Epithelial cell of prostate (primary cell): Measurements from ENCODE around the gene AIF1.

Source experiments
- DNase-seq: peaks from one replicate; pipeline ENCODE4 v3.0.0-alpha.2; 2011; ENCODE audit warnings: low read depth, low spot score
- H3K27ac ChIP-seq: fragments of 450-650 bp; 2 replicates; pipeline ENCODE4 v1.5.1; 2017; ENCODE audit warnings: mild to moderate bottlenecking

Gene AIF1

DNA sequence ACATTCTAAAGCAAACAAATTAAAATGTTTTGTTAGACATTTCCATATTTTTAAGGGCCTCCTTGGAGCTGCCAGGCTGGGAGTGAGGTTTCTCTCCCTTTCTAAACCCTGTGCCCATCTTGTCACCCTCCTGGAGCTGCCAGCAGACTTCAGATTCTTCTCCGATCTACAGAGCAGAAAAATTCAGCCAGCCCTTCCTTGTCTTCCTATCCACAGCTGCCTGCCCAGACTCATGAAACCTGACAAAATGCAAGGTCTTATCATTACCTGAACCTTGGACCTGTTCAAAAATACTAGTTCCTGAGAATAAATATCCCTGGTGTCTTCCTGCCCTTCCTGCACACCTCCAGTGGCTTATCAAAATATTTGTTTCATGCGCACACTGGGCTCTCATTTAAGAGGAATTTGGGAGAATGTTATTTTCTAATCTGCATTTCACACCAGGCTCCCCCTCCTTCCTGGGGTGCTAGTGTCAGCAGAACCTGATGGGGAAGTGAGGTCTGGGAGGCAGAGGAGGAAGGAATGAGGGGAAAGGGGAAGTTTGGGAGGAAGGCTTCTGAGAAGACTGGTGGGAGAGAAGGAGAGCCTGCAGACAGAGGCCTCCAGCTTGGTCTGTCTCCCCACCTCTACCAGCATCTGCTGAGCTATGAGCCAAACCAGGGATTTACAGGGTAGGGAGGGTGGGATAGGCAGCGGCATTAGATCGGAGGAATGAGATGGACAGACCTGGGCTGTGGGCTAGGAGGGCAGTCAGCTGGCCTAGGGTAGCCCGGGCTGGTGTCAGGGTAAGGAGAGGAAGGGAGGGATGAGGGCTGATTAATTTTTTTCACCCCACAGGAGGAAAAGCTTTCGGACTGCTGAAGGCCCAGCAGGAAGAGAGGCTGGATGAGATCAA lies at the start of gene AIF1:
Gene AIF1 (plus strand): TSS at position 551 of the 895 bp plus-strand sequence. CDS start 96 bp downstream, at position 647.
- DNase-seq, result no peak
- no peak within 1 kb of the TSS for H3K27ac ChIP-seq

DNA sequence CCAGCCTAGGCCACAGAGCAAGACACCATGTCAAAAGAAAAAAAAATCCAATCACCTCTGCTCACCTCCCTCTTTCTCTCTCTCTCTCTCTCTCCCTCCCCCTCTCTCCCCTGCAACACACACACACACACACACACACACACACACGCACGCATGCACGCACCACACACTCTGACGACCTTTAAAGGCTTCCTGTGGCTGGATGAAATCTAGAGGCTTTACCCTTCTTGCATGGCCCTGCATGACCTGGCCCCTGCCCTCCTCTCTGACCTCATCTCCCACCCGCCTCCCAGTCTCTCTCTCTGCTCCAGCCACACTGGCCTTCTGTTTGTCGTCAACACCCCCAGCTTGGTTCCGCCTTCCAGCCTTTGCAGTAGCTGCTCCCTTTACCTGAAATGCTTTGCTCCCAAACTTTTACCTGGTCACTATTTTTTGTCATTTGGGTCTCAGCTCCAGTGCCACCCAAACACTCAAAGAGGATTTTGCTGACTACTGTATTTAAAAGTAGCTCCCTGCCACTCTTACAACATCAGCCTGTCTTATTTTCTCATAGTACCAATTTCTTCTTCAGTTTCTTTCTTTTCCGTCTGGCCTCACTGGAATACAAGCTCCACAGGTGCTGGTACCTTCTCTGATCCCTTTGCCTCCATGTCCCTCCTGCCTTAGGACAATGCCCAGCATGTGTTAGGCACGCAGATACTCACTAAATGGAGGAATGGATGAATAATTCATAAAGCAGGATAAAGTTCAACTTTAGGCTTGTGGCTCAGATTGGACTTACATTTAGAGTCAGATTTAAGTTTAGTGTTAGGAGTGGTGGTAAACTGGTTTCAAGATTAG lies 47.3 kb upstream of the AIF1 start:
- DNase-seq, result no peak
- no peak overlapping the region for H3K27ac ChIP-seq

DNA sequence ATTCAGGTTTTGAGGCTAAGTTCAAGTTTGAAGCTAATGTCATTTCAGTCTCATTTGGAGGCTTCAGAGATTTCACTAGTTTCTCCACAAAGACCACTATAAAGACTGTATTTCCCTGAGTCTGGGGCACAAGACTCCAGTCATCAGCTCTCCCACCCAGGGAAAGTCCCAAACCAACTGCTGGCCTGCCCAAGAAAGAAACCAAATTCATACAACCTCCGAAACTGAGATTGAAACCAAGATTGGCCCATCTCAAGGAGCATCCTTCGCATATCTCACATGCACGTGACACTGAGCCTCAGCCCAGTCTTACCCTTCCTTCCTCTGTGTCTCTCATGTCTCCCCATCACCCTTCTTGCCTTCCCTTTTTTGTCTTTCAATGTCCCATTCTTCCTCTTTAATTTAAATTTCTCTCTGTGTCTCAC lies 46.5 kb upstream of the AIF1 start:
- DNase-seq, result no peak
- H3K27ac ChIP-seq, result no peak overlapping the region

DNA sequence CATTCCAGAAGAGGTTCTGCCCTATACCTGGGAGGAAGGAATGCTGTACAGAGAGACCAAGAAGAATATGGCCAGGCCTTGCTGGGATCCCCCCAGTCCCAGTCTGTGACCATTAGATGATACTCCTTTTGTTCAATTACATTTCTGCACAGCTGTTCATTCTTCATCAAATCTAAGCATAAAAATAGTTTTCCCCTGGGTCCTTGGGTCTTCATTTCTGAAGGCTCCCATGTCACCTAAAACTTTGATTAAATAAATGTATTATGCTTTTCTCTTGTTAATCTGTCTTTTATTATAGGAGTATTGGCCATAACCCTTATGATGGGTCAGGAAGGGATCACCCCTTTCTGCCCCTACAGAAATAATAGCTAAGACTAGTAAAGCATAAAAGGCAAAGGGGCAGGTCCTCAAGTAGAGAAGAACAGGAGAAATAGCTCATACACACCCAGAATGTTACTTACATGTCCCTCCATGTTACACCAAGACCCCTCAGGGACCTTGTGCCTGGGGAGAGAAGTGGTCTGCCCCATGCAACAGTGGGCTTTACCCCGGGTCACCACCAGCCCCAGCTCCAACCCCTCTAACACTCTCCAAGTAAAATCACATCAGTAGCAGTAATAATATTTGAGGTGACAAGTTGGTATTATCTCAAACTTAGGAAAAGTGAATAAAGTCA lies 45.0 kb upstream of the AIF1 start:
- no peak for DNase-seq
- H3K27ac ChIP-seq, result no peak overlapping the region

DNA sequence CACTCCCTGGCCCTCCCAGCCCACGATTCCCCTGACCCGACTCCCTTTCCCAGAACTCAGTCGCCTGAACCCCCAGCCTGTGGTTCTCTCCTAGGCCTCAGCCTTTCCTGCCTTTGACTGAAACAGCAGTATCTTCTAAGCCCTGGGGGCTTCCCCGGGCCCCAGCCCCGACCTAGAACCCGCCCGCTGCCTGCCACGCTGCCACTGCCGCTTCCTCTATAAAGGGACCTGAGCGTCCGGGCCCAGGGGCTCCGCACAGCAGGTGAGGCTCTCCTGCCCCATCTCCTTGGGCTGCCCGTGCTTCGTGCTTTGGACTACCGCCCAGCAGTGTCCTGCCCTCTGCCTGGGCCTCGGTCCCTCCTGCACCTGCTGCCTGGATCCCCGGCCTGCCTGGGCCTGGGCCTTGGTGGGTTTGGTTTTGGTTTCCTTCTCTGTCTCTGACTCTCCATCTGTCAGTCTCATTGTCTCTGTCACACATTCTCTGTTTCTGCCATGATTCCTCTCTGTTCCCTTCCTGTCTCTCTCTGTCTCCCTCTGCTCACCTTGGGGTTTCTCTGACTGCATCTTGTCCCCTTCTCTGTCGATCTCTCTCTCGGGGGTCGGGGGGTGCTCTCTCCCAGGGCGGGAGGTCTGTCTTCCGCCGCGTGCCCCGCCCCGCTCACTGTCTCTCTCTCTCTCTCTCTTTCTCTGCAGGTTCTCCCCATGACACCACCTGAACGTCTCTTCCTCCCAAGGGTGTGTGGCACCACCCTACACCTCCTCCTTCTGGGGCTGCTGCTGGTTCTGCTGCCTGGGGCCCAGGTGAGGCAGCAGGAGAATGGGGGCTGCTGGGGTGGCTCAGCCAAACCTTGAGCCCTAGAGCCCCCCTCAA lies 42.8 kb upstream of the AIF1 start, which contains the start of gene LTA:
Gene LTA (plus strand): TSS at position 249 of the 871 bp plus-strand sequence. CDS start 454 bp downstream, at position 703.
- no peak for DNase-seq
- H3K27ac ChIP-seq, result no peak within 1 kb of the TSS

DNA sequence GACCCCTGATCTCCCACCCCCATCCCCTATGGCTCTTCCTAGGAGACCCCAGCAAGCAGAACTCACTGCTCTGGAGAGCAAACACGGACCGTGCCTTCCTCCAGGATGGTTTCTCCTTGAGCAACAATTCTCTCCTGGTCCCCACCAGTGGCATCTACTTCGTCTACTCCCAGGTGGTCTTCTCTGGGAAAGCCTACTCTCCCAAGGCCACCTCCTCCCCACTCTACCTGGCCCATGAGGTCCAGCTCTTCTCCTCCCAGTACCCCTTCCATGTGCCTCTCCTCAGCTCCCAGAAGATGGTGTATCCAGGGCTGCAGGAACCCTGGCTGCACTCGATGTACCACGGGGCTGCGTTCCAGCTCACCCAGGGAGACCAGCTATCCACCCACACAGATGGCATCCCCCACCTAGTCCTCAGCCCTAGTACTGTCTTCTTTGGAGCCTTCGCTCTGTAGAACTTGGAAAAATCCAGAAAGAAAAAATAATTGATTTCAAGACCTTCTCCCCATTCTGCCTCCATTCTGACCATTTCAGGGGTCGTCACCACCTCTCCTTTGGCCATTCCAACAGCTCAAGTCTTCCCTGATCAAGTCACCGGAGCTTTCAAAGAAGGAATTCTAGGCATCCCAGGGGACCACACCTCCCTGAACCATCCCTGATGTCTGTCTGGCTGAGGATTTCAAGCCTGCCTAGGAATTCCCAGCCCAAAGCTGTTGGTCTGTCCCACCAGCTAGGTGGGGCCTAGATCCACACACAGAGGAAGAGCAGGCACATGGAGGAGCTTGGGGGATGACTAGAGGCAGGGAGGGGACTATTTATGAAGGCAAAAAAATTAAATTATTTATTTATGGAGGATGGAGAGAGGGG lies 41.6 kb upstream of the AIF1 start:
- H3K27ac ChIP-seq, result no peak overlapping the region
- DNase-seq, result no peak

DNA sequence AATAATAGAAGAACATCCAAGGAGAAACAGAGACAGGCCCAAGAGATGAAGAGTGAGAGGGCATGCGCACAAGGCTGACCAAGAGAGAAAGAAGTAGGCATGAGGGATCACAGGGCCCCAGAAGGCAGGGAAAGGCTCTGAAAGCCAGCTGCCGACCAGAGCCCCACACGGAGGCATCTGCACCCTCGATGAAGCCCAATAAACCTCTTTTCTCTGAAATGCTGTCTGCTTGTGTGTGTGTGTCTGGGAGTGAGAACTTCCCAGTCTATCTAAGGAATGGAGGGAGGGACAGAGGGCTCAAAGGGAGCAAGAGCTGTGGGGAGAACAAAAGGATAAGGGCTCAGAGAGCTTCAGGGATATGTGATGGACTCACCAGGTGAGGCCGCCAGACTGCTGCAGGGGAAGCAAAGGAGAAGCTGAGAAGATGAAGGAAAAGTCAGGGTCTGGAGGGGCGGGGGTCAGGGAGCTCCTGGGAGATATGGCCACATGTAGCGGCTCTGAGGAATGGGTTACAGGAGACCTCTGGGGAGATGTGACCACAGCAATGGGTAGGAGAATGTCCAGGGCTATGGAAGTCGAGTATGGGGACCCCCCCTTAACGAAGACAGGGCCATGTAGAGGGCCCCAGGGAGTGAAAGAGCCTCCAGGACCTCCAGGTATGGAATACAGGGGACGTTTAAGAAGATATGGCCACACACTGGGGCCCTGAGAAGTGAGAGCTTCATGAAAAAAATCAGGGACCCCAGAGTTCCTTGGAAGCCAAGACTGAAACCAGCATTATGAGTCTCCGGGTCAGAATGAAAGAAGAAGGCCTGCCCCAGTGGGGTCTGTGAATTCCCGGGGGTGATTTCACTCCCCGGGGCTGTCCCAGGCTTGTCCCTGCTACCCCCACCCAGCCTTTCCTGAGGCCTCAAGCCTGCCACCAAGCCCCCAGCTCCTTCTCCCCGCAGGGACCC lies 40.6 kb upstream of the AIF1 start:
- no peak for DNase-seq
- H3K27ac ChIP-seq, result no peak overlapping the region

DNA sequence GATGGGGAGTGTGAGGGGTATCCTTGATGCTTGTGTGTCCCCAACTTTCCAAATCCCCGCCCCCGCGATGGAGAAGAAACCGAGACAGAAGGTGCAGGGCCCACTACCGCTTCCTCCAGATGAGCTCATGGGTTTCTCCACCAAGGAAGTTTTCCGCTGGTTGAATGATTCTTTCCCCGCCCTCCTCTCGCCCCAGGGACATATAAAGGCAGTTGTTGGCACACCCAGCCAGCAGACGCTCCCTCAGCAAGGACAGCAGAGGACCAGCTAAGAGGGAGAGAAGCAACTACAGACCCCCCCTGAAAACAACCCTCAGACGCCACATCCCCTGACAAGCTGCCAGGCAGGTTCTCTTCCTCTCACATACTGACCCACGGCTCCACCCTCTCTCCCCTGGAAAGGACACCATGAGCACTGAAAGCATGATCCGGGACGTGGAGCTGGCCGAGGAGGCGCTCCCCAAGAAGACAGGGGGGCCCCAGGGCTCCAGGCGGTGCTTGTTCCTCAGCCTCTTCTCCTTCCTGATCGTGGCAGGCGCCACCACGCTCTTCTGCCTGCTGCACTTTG lies 39.6 kb upstream of the AIF1 start, which contains the start of gene TNF:
Gene TNF (plus strand): TSS at position 231 of the 567 bp plus-strand sequence. CDS start 177 bp downstream, at position 408.
- H3K27ac ChIP-seq, result no peak within 1 kb of the TSS
- no peak for DNase-seq

DNA sequence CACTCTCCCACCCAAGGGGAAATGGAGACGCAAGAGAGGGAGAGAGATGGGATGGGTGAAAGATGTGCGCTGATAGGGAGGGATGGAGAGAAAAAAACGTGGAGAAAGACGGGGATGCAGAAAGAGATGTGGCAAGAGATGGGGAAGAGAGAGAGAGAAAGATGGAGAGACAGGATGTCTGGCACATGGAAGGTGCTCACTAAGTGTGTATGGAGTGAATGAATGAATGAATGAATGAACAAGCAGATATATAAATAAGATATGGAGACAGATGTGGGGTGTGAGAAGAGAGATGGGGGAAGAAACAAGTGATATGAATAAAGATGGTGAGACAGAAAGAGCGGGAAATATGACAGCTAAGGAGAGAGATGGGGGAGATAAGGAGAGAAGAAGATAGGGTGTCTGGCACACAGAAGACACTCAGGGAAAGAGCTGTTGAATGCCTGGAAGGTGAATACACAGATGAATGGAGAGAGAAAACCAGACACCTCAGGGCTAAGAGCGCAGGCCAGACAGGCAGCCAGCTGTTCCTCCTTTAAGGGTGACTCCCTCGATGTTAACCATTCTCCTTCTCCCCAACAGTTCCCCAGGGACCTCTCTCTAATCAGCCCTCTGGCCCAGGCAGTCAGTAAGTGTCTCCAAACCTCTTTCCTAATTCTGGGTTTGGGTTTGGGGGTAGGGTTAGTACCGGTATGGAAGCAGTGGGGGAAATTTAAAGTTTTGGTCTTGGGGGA lies 38.9 kb upstream of the AIF1 start:
- H3K27ac ChIP-seq, result no peak overlapping the region
- DNase-seq, result no peak

DNA sequence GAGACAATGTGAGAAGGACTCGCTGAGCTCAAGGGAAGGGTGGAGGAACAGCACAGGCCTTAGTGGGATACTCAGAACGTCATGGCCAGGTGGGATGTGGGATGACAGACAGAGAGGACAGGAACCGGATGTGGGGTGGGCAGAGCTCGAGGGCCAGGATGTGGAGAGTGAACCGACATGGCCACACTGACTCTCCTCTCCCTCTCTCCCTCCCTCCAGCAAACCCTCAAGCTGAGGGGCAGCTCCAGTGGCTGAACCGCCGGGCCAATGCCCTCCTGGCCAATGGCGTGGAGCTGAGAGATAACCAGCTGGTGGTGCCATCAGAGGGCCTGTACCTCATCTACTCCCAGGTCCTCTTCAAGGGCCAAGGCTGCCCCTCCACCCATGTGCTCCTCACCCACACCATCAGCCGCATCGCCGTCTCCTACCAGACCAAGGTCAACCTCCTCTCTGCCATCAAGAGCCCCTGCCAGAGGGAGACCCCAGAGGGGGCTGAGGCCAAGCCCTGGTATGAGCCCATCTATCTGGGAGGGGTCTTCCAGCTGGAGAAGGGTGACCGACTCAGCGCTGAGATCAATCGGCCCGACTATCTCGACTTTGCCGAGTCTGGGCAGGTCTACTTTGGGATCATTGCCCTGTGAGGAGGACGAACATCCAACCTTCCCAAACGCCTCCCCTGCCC lies 38.0 kb upstream of the AIF1 start:
- no peak overlapping the region for H3K27ac ChIP-seq

DNA sequence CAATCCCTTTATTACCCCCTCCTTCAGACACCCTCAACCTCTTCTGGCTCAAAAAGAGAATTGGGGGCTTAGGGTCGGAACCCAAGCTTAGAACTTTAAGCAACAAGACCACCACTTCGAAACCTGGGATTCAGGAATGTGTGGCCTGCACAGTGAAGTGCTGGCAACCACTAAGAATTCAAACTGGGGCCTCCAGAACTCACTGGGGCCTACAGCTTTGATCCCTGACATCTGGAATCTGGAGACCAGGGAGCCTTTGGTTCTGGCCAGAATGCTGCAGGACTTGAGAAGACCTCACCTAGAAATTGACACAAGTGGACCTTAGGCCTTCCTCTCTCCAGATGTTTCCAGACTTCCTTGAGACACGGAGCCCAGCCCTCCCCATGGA lies 37.5 kb upstream of the AIF1 start:
- no peak for DNase-seq

More for the DNA sequence above, 38.0 kb upstream of the AIF1 start:
- no peak for DNase-seq

DNA sequence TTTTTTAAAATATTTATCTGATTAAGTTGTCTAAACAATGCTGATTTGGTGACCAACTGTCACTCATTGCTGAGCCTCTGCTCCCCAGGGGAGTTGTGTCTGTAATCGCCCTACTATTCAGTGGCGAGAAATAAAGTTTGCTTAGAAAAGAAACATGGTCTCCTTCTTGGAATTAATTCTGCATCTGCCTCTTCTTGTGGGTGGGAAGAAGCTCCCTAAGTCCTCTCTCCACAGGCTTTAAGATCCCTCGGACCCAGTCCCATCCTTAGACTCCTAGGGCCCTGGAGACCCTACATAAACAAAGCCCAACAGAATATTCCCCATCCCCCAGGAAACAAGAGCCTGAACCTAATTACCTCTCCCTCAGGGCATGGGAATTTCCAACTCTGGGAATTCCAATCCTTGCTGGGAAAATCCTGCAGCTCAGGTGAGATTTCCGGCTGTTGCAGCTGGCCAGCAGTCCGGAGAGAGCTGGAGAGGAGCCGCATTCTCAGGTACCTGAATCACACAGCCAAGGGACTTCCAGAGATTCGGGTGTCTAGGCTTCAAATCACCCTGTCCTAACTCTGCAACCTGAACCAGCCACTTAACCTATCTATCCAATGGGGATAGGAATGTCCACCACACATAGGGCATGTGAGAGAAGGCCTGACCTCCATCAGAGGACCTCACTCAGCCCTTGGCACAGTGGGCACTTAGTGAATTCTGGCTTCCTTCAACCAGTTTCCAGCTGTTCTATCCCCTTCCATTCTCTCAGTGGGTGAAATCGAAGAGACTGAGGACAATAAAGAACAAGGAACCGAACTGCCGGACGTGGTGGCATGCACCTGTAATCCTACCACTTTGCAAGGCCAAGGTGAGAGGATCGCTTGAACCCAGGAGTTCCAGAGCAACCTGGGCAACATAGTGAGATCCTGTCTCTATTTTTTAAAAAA lies 36.6 kb upstream of the AIF1 start:
- DNase-seq, result no peak
- H3K27ac ChIP-seq, result no peak overlapping the region

More for the DNA sequence above, 37.5 kb upstream of the AIF1 start:
- H3K27ac ChIP-seq, result no peak overlapping the region

DNA sequence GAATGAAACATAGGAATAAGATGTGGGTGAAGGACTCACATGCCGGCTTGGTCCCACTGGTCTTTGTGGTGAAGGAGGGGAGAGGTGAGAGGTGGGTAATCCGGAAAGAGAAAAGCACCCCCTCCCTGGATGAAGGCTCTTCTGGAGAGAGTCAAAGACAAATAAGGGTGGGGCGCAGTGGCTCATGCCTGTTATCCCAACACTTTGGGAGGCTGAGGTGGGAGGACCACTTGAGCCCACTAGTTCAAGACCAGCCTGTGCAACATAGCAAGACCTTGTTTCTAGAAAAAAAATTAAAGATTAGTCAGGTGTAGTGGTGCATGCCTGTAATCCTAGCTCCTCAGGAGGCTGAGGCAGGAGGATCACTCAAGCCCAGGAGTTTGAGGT lies 35.9 kb upstream of the AIF1 start:
- H3K27ac ChIP-seq, result no peak overlapping the region
- DNase-seq, result no peak

DNA sequence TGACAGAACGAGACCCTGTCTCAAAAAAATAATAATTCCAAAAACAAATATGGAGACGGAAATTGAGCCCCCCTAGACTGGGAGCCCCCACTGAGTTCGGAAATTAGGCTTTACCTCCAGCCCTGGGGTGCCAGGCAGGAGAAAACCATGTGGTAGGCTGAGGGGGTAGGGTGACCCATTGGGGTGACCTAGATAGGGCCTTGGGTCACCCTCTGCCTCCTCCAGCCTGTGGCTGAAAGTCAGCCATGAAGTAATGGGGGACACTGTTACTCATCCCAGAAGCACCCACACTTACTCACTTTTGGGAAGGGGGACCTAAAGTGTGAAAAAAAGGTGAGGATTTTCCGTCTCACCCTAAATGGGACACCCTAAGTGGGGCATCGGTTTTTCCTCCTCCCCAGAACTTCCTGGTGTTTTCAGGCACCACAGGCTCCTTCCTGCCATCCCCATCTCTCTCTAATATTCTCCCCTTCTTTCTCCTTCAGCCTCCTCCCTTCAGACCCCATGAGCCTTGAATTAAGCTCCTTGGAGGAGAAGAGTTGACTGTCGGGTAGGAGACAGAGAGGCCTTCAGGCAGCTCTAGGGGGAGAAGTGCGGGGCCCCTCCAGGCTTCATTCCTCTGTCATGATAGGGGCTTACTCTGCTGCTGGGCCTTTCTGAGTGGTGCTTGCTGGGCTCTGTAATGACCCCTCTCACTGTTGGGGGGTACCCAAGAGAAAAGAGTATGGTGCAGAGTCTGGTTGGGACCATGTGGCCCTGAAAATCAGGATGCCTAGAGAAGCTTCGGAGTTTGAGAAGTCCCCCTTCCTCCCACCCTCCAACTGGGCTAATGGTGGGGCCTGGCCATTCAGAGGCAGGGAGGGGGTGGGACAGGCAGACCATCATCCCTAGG lies 35.2 kb upstream of the AIF1 start:
- DNase-seq, result no peak
- H3K27ac ChIP-seq, result no peak overlapping the region
